ENCODE results near the gene SPOCK2.

GRCh38 chr10:72133517-72133916 lies 45.2 kb upstream of the SPOCK2 start:
- TF ChIP-seq EZH2 (IDR thresholded peaks at IDR 0.05) (no peak), POLR2AphosphoS5 (IDR thresholded peaks at IDR 0.05; ENCODE audit: borderline replicate concordance, low read depth, low read length) (no peak), FOXP2 (optimal IDR thresholded peaks at IDR 0.05; ENCODE audit: control extremely low read depth, extremely low read length, insufficient read depth) (no peak)

All from SK-N-MC (cell line).